GM19397 (cell line): ENCODE data around the gene RAD51.
A peak's percentile ranks its signal among the peaks of the same experiment; 100 is the strongest.

ENCODE experiments used
- ATAC-seq: cut with Tn5 transposase; IDR thresholded peaks from one replicate; pipeline ENCODE4 v1.9.1; 2021; ENCODE audit warnings: mild to moderate bottlenecking, moderate library complexity; ENCODE audit not compliant: unreplicated experiment

The RAD51 gene

GRCh38 chr15:40721701-40722100 lies 26.7 kb downstream of the RAD51 start:
- ATAC-seq, result no peak

GRCh38 chr15:40722354-40722753 lies 27.4 kb downstream of the RAD51 start:
- no peak for ATAC-seq

GRCh38 chr15:40722934-40723333 lies 28.0 kb downstream of the RAD51 start:
- no peak for ATAC-seq

- no peak for ATAC-seq
Measured at GRCh38 chr15:40723919-40724318, 28.9 kb downstream of the RAD51 start.

- no peak for ATAC-seq
Measured at GRCh38 chr15:40731034-40731433, 36.1 kb downstream of the RAD51 start.

GRCh38 chr15:40736575-40736974 lies 41.6 kb downstream of the RAD51 start:
- ATAC-seq, result no peak

GRCh38 chr15:40737048-40737447 lies 42.1 kb downstream of the RAD51 start:
- no peak for ATAC-seq

GRCh38 chr15:40739047-40739446 lies 44.1 kb downstream of the RAD51 start:
- no peak for ATAC-seq

- no peak for ATAC-seq
Measured at GRCh38 chr15:40739854-40740253, 44.9 kb downstream of the RAD51 start.

- no peak for ATAC-seq
Measured at GRCh38 chr15:40743485-40743901, 48.5 kb downstream of the RAD51 start.

GRCh38 chr15:40743921-40744814 lies 49.2 kb downstream of the RAD51 start:
- no peak for ATAC-seq

GRCh38 chr15:40744815-40745152 lies 49.8 kb downstream of the RAD51 start:
- ATAC-seq, result no peak

GRCh38 chr15:40746916-40747418 lies 52.0 kb downstream of the RAD51 start:
- ATAC-seq, result no peak

- no peak for ATAC-seq
Measured at GRCh38 chr15:40747685-40748631, 53.0 kb downstream of the RAD51 start.

GRCh38 chr15:40749151-40749630 lies 54.2 kb downstream of the RAD51 start:
- no peak for ATAC-seq

GRCh38 chr15:40750885-40751284 lies 55.9 kb downstream of the RAD51 start:
- ATAC-seq, result no peak

GRCh38 chr15:40751745-40752144 lies 56.8 kb downstream of the RAD51 start:
- ATAC-seq, result no peak

- ATAC-seq, result peak; percentile 17
Measured at GRCh38 chr15:40754574-40754882, 59.6 kb downstream of the RAD51 start.

GRCh38 chr15:40754883-40755811 lies 60.2 kb downstream of the RAD51 start, which contains the start of gene RMDN3:
Gene RMDN3 (minus strand): TSS chr15:40755254. CDS start chr15:40754783, 471 bp downstream.
- ATAC-seq, result peak; percentile 85

GRCh38 chr15:40755812-40756208 lies 60.8 kb downstream of the RAD51 start:
- no peak for ATAC-seq
